Panc1 (cell line): ENCODE measurements around the gene GBA3.

Experiments used
- POLR2AphosphoS5 ChIP-seq: IDR thresholded peaks from 2 replicates; pipeline ENCODE4 v1.6.1; 2012; ENCODE audit warnings: mild to moderate bottlenecking, low read depth, low read length, moderate library complexity
- TCF7L2 ChIP-seq: IDR thresholded peaks from 2 replicates; pipeline ENCODE4 v1.6.1; 2011; ENCODE audit warnings: mild to moderate bottlenecking, low read depth, low read length, inconsistent platforms
- TF ChIP-seq, protein P1 (sequence below): fragments of 450-650 bp; IDR thresholded peaks from 2 replicates; pipeline ENCODE4 v1.5.1; 2017; ENCODE audit warnings: mild to moderate bottlenecking
- TF ChIP-seq, protein P2 (sequence below), 2 experiments: IDR thresholded peaks; 2 replicates each; pipeline ENCODE4 v1.6.1; 2011 to 2012; ENCODE audit warnings: low read depth in 2 of 2, control low read depth in 1 of 2, low read length in 1 of 2, mild to moderate bottlenecking in 1 of 2, moderate library complexity in 1 of 2; ENCODE audit not compliant: insufficient read depth in 1 of 2

DNA sequence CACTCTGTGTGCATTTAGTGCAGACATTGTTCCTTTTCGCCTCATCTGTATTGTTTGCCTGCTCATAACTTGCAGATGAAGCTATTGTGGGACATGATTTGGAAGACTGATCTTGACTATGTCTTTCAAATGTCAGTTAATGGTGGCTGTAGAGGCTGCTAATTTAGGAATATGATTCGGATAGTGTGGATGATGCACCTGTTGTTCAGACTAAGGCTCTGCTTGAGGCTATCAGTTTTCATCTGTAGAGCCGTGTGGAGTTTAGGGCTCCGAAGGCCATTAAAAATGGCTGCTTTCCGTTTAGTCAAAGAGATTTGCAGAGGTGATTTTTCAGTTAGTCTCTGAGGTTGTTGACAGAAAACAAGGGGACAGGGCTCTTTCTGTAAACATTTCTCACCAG, 102.0 kb downstream of the GBA3 start:
- TF ChIP-seq, protein P1, sequence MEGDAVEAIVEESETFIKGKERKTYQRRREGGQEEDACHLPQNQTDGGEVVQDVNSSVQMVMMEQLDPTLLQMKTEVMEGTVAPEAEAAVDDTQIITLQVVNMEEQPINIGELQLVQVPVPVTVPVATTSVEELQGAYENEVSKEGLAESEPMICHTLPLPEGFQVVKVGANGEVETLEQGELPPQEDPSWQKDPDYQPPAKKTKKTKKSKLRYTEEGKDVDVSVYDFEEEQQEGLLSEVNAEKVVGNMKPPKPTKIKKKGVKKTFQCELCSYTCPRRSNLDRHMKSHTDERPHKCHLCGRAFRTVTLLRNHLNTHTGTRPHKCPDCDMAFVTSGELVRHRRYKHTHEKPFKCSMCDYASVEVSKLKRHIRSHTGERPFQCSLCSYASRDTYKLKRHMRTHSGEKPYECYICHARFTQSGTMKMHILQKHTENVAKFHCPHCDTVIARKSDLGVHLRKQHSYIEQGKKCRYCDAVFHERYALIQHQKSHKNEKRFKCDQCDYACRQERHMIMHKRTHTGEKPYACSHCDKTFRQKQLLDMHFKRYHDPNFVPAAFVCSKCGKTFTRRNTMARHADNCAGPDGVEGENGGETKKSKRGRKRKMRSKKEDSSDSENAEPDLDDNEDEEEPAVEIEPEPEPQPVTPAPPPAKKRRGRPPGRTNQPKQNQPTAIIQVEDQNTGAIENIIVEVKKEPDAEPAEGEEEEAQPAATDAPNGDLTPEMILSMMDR: no peak
- TF ChIP-seq, protein P2, sequence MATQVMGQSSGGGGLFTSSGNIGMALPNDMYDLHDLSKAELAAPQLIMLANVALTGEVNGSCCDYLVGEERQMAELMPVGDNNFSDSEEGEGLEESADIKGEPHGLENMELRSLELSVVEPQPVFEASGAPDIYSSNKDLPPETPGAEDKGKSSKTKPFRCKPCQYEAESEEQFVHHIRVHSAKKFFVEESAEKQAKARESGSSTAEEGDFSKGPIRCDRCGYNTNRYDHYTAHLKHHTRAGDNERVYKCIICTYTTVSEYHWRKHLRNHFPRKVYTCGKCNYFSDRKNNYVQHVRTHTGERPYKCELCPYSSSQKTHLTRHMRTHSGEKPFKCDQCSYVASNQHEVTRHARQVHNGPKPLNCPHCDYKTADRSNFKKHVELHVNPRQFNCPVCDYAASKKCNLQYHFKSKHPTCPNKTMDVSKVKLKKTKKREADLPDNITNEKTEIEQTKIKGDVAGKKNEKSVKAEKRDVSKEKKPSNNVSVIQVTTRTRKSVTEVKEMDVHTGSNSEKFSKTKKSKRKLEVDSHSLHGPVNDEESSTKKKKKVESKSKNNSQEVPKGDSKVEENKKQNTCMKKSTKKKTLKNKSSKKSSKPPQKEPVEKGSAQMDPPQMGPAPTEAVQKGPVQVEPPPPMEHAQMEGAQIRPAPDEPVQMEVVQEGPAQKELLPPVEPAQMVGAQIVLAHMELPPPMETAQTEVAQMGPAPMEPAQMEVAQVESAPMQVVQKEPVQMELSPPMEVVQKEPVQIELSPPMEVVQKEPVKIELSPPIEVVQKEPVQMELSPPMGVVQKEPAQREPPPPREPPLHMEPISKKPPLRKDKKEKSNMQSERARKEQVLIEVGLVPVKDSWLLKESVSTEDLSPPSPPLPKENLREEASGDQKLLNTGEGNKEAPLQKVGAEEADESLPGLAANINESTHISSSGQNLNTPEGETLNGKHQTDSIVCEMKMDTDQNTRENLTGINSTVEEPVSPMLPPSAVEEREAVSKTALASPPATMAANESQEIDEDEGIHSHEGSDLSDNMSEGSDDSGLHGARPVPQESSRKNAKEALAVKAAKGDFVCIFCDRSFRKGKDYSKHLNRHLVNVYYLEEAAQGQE (IDR thresholded peaks at IDR 0.05; ENCODE audit: insufficient read depth in 1 of 2, low read depth in 2 of 2, low read length in 1 of 2): no peak
- TF ChIP-seq POLR2AphosphoS5 (no peak), TCF7L2 (no peak)
